ENCODE measurements around the gene MYCN.

MYCN gene

GRCh38 chr2:15976354-15976753 is 36.0 kb downstream of the MYCN start:
- no peak for DNase-seq (ENCODE audit: low read depth)

- DNase-seq (ENCODE audit: low read depth), result no peak
Observed at GRCh38 chr2:15979051-15979758, 38.9 kb downstream of the MYCN start.

GRCh38 chr2:15979759-15980604 is 39.6 kb downstream of the MYCN start:
- no peak for DNase-seq (ENCODE audit: low read depth)

GRCh38 chr2:15980605-15981098 is 40.3 kb downstream of the MYCN start:
- no peak for DNase-seq (ENCODE audit: low read depth)

GRCh38 chr2:15981646-15982045 is 41.3 kb downstream of the MYCN start:
- DNase-seq (ENCODE audit: low read depth), result no peak

GRCh38 chr2:15982285-15983044 is 42.1 kb downstream of the MYCN start:
- DNase-seq (ENCODE audit: low read depth), result no peak

GRCh38 chr2:15983496-15983895 is 43.1 kb downstream of the MYCN start:
- DNase-seq (ENCODE audit: low read depth), result no peak

- DNase-seq (ENCODE audit: low read depth), result no peak
Observed at GRCh38 chr2:15984368-15985255, 44.3 kb downstream of the MYCN start.

GRCh38 chr2:15985531-15985930 is 45.2 kb downstream of the MYCN start:
- no peak for DNase-seq (ENCODE audit: low read depth)

- no peak for DNase-seq (ENCODE audit: low read depth)
Observed at GRCh38 chr2:15986068-15986560, 45.8 kb downstream of the MYCN start.

- no peak for DNase-seq (ENCODE audit: low read depth)
Observed at GRCh38 chr2:15986644-15987043, 46.3 kb downstream of the MYCN start.

GRCh38 chr2:15988733-15989132 is 48.4 kb downstream of the MYCN start:
- DNase-seq (ENCODE audit: low read depth), result no peak

- DNase-seq (ENCODE audit: low read depth), result no peak
Observed at GRCh38 chr2:15989559-15989958, 49.2 kb downstream of the MYCN start.

- DNase-seq (ENCODE audit: low read depth), result no peak
Observed at GRCh38 chr2:15990151-15991101, 50.1 kb downstream of the MYCN start.

GRCh38 chr2:15991231-15991630 is 50.9 kb downstream of the MYCN start:
- DNase-seq (ENCODE audit: low read depth), result no peak

GRCh38 chr2:15992457-15993231 is 52.3 kb downstream of the MYCN start:
- DNase-seq (ENCODE audit: low read depth), result no peak

- DNase-seq (ENCODE audit: low read depth), result no peak
Observed at GRCh38 chr2:15993232-15993610, 52.9 kb downstream of the MYCN start.

- no peak for DNase-seq (ENCODE audit: low read depth)
Observed at GRCh38 chr2:15993666-15994065, 53.3 kb downstream of the MYCN start.

- no peak for DNase-seq (ENCODE audit: low read depth)
Observed at GRCh38 chr2:15995603-15996002, 55.3 kb downstream of the MYCN start.

Data from stimulated activated CD8-positive, alpha-beta memory T cell treated with anti-CD3 and anti-CD28 coated beads, Interleukin-15, amount 100 ng/mL, for 1 hour (primary cell).